ENCODE results near the gene EGLN2. TPM values are rescaled to one million over a fixed set of nuclear protein-coding genes. Genes with fewer than 3 reads are reported as not detected.
A peak's percentile ranks its signal among the peaks of the same experiment; 100 is the strongest.

EGLN2 gene
- total and polyA plus RNA-seq, 9 of the 15 experiments (the other 6 are each of a cell fraction or from before 2014, with no cell fraction given) = 9.6 to 114 (median 71.0) TPM

DNA sequence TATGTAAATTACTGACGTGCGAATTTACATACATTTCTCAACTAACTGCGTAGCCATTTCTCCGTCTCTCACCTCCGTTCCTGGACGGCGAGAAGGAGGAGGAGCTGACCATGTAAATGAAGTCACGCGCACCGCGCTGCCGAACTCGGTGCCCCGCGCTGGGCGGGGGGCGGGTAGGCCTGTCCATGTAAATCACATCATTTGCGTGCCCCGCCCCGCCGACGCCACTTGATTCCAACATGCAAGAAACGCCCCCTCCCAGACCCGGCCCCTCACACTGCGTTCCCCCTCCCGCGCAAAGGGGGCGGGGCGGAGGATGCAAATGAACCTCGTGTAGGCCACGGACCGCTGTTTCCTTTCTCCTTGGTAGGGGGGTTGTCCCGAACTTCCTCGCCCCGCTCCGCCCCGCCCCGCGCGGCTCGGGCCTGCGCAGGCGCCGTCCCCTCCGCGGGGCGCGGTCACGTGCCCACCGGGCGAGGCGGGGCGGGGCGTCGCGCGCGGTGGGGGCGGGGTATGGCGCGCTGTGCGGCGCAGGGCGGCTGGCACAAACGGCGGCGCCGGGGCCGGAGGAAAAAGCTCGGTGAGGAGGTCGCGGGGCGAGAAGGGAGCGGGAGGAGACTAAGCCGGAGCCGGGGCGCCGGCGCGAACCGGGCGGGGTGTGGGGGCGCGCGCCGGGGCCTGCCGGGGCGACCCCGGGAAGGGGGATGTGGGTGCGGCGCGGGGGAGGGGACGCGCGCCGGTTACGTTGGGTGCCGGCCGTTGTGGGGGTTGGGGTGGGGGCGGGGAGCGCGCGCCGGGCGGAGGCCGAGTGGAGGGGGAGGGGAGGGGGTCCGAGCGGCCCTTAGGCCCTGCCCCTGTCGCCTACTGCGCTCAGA lies at the start of gene EGLN2 (continued):
- 0 out of 2 replicates have a peak, but pooled peaks have one; percentile 15 for TF ChIP-seq LEF1 (IDR thresholded peaks at IDR 0.05)
- TF ChIP-seq NRF1 (conservative IDR thresholded peaks at IDR 0.05 in 1 of 2, IDR thresholded peaks at IDR 0.05 in 1 of 2) = peak; percentile 94 to 95
- no peak for TF ChIP-seq SIN3B (IDR thresholded peaks at IDR 0.05; ENCODE audit: low read depth)
- TF ChIP-seq ZBTB17 (CRISPR knock-in tag; IDR thresholded peaks at IDR 0.05) = no peak
- TF ChIP-seq, protein P1, sequence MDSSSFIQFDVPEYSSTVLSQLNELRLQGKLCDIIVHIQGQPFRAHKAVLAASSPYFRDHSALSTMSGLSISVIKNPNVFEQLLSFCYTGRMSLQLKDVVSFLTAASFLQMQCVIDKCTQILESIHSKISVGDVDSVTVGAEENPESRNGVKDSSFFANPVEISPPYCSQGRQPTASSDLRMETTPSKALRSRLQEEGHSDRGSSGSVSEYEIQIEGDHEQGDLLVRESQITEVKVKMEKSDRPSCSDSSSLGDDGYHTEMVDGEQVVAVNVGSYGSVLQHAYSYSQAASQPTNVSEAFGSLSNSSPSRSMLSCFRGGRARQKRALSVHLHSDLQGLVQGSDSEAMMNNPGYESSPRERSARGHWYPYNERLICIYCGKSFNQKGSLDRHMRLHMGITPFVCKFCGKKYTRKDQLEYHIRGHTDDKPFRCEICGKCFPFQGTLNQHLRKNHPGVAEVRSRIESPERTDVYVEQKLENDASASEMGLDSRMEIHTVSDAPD (CRISPR knock-in tag; IDR thresholded peaks at IDR 0.05) = no peak
- TF ChIP-seq, protein P2, sequence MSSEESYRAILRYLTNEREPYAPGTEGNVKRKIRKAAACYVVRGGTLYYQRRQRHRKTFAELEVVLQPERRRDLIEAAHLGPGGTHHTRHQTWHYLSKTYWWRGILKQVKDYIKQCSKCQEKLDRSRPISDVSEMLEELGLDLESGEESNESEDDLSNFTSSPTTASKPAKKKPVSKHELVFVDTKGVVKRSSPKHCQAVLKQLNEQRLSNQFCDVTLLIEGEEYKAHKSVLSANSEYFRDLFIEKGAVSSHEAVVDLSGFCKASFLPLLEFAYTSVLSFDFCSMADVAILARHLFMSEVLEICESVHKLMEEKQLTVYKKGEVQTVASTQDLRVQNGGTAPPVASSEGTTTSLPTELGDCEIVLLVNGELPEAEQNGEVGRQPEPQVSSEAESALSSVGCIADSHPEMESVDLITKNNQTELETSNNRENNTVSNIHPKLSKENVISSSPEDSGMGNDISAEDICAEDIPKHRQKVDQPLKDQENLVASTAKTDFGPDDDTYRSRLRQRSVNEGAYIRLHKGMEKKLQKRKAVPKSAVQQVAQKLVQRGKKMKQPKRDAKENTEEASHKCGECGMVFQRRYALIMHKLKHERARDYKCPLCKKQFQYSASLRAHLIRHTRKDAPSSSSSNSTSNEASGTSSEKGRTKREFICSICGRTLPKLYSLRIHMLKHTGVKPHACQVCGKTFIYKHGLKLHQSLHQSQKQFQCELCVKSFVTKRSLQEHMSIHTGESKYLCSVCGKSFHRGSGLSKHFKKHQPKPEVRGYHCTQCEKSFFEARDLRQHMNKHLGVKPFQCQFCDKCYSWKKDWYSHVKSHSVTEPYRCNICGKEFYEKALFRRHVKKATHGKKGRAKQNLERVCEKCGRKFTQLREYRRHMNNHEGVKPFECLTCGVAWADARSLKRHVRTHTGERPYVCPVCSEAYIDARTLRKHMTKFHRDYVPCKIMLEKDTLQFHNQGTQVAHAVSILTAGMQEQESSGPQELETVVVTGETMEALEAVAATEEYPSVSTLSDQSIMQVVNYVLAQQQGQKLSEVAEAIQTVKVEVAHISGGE (CRISPR knock-in tag; IDR thresholded peaks at IDR 0.05) = no peak
- peak in 1 of 2 experiments; percentile 62; a peak in 3 of 4 replicates for TF ChIP-seq RCOR1 (IDR thresholded peaks at IDR 0.05; ENCODE audit: borderline replicate concordance in 1 of 2, low read depth in 2 of 2, low read length in 2 of 2)
- no peak for TF ChIP-seq PHB2 (IDR thresholded peaks at IDR 0.05; ENCODE audit: low read depth)
- TF ChIP-seq, protein P3, sequence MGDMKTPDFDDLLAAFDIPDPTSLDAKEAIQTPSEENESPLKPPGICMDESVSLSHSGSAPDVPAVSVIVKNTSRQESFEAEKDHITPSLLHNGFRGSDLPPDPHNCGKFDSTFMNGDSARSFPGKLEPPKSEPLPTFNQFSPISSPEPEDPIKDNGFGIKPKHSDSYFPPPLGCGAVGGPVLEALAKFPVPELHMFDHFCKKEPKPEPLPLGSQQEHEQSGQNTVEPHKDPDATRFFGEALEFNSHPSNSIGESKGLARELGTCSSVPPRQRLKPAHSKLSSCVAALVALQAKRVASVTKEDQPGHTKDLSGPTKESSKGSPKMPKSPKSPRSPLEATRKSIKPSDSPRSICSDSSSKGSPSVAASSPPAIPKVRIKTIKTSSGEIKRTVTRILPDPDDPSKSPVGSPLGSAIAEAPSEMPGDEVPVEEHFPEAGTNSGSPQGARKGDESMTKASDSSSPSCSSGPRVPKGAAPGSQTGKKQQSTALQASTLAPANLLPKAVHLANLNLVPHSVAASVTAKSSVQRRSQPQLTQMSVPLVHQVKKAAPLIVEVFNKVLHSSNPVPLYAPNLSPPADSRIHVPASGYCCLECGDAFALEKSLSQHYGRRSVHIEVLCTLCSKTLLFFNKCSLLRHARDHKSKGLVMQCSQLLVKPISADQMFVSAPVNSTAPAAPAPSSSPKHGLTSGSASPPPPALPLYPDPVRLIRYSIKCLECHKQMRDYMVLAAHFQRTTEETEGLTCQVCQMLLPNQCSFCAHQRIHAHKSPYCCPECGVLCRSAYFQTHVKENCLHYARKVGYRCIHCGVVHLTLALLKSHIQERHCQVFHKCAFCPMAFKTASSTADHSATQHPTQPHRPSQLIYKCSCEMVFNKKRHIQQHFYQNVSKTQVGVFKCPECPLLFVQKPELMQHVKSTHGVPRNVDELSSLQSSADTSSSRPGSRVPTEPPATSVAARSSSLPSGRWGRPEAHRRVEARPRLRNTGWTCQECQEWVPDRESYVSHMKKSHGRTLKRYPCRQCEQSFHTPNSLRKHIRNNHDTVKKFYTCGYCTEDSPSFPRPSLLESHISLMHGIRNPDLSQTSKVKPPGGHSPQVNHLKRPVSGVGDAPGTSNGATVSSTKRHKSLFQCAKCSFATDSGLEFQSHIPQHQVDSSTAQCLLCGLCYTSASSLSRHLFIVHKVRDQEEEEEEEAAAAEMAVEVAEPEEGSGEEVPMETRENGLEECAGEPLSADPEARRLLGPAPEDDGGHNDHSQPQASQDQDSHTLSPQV (IDR thresholded peaks at IDR 0.05) = no peak
- TF ChIP-seq, protein P4, sequence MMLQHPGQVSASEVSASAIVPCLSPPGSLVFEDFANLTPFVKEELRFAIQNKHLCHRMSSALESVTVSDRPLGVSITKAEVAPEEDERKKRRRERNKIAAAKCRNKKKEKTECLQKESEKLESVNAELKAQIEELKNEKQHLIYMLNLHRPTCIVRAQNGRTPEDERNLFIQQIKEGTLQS (IDR thresholded peaks at IDR 0.05) = no peak
- TF ChIP-seq, protein P4 (CRISPR knock-in tag; conservative IDR thresholded peaks at IDR 0.05) = no peak
- no peak for TF ChIP-seq ZNF197 (CRISPR knock-in tag; IDR thresholded peaks at IDR 0.05; ENCODE audit: low read depth)
- TF ChIP-seq, protein P5, sequence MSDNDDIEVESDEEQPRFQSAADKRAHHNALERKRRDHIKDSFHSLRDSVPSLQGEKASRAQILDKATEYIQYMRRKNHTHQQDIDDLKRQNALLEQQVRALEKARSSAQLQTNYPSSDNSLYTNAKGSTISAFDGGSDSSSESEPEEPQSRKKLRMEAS (CRISPR knock-in tag; IDR thresholded peaks at IDR 0.05) = peak; percentile 63; the same call in 1 of the 2 replicates
- TF ChIP-seq ZNF324 (CRISPR knock-in tag; IDR thresholded peaks at IDR 0.05) = no peak
- TF ChIP-seq ARHGAP35 (IDR thresholded peaks at IDR 0.05; ENCODE audit: partially characterized antibody) = no peak
- TF ChIP-seq STAG1 (CRISPR knock-in tag; IDR thresholded peaks at IDR 0.05; ENCODE audit: borderline replicate concordance) = no peak

All from K562 (cell line).